Parathyroid adenoma (tissue), 2 donors: ENCODE results near the gene PLAAT3.
"Not testable (repeated sequence)": the region's sequence is repeated elsewhere in the genome, so short reads cannot be mapped to it uniquely, and the experiment has no call there.

Experiments
- H2AFZ ChIP-seq: fragments of 300-600 bp; sonication (generic); one replicate; pipeline ENCODE4 v1.7.0; 2017; ENCODE audit warnings: antibody characterized with exemption, mild to moderate bottlenecking
- H3K27ac ChIP-seq: fragments of 300-600 bp; sonication (generic); one replicate; pipeline ENCODE4 v1.7.0; 2017
- H3K27me3 ChIP-seq: fragments of 300-600 bp; sonication (generic); one replicate; pipeline ENCODE4 v1.7.0; 2017; ENCODE audit warnings: low read length; ENCODE audit not compliant: control insufficient read depth, insufficient read depth
- H3K36me3 ChIP-seq: fragments of 300-600 bp; sonication (generic); one replicate; pipeline ENCODE4 v1.7.0; 2017; ENCODE audit warnings: low read length; ENCODE audit not compliant: control insufficient read depth, insufficient read depth
- H3K4me1 ChIP-seq: fragments of 300-600 bp; sonication (generic); one replicate; pipeline ENCODE4 v1.7.0; 2017; ENCODE audit warnings: control low read depth
- H3K4me2 ChIP-seq: fragments of 300-600 bp; sonication (generic); one replicate; pipeline ENCODE4 v1.7.0; 2017; ENCODE audit warnings: low read length
- H3K4me3 ChIP-seq: fragments of 300-600 bp; sonication (generic); one replicate; pipeline ENCODE4 v1.7.0; 2017; ENCODE audit warnings: low read depth, low read length
- H3K79me2 ChIP-seq: fragments of 300-600 bp; sonication (generic); one replicate; pipeline ENCODE4 v1.7.0; 2017; ENCODE audit warnings: control low read depth
- H3K9ac ChIP-seq: fragments of 300-600 bp; sonication (generic); one replicate; pipeline ENCODE4 v1.7.0; 2017; ENCODE audit warnings: mild to moderate bottlenecking
- H3K9me3 ChIP-seq: fragments of 300-600 bp; sonication (generic); one replicate; pipeline ENCODE4 v1.7.0; 2017; ENCODE audit warnings: low read length; ENCODE audit not compliant: control insufficient read depth
- CTCF ChIP-seq: fragments of 300-600 bp; sonication (generic); IDR thresholded peaks from one replicate; pipeline ENCODE4 v1.7.0; 2017; ENCODE audit warnings: antibody characterized with exemption, mild to moderate bottlenecking
- donor health status: primary hyperparathyroidism.

PLAAT3 gene

GRCh38 chr11:63641727-63642126 lies 27.5 kb upstream of the PLAAT3 start:
- TF ChIP-seq CTCF, result no peak
- H3K9me3 ChIP-seq, result no peaks in the 10 kb centered on the region
- no peaks in the 10 kb centered on the region for H3K36me3 ChIP-seq
- H3K4me2 ChIP-seq, result no peak overlapping the region
- H2AFZ ChIP-seq, result no peak overlapping the region
- H3K79me2 ChIP-seq, result no peaks in the 10 kb centered on the region
- no peak overlapping the region for H3K27ac ChIP-seq
- no peaks in the 10 kb centered on the region for H3K4me1 ChIP-seq
- H3K4me3 ChIP-seq, result no peak overlapping the region
- no peak overlapping the region for H3K9ac ChIP-seq
- no peaks in the 10 kb centered on the region for H3K27me3 ChIP-seq

- Histone ChIP-seq H3K9ac (no peak overlapping the region), H3K36me3 (no peaks in the 10 kb centered on the region)
- peak; percentile 37 for TF ChIP-seq CTCF
These were observed 25.1 kb upstream of the PLAAT3 start for GRCh38 chr11:63639199-63639832.

GRCh38 chr11:63638436-63638835 lies 24.2 kb upstream of the PLAAT3 start:
- H3K9ac ChIP-seq, H3K4me2 ChIP-seq, H3K27me3 ChIP-seq, H3K79me2 ChIP-seq, H3K9me3 ChIP-seq, H3K36me3 ChIP-seq, H3K27ac ChIP-seq, H3K4me3 ChIP-seq, H3K4me1 ChIP-seq, H2AFZ ChIP-seq: not testable (repeated sequence)

More at GRCh38 chr11:63639199-63639832, 25.1 kb upstream of the PLAAT3 start:
- Histone ChIP-seq H3K4me2 (no peak overlapping the region), H3K4me3 (no peak overlapping the region), H3K9me3 (no peaks in the 10 kb centered on the region), H3K79me2 (no peaks in the 10 kb centered on the region), H3K4me1 (no peaks in the 10 kb centered on the region), H3K27me3 (no peaks in the 10 kb centered on the region), H2AFZ (no peak overlapping the region), H3K27ac (no peak overlapping the region)

GRCh38 chr11:63635762-63636465 lies 21.7 kb upstream of the PLAAT3 start:
- Histone ChIP-seq H3K27ac (no peak overlapping the region), H3K36me3 (no peaks in the 10 kb centered on the region)
- TF ChIP-seq CTCF, result peak; percentile 57

GRCh38 chr11:63629426-63629825 lies 15.2 kb upstream of the PLAAT3 start:
- Histone ChIP-seq H3K27me3 (no peaks in the 10 kb centered on the region), H3K79me2 (no peaks in the 10 kb centered on the region), H3K4me2 (no peak overlapping the region), H2AFZ (no peak overlapping the region), H3K4me1 (no peaks in the 10 kb centered on the region), H3K4me3 (no peak overlapping the region), H3K9me3 (no peaks in the 10 kb centered on the region), H3K27ac (no peak overlapping the region), H3K9ac (no peak overlapping the region), H3K36me3 (no peaks in the 10 kb centered on the region)
- no peak for TF ChIP-seq CTCF

More at GRCh38 chr11:63635762-63636465, 21.7 kb upstream of the PLAAT3 start:
- H3K4me2 ChIP-seq, result no peak overlapping the region
- no peaks in the 10 kb centered on the region for H3K79me2 ChIP-seq
- no peaks in the 10 kb centered on the region for H3K27me3 ChIP-seq
- H3K4me3 ChIP-seq, result no peak overlapping the region
- no peaks in the 10 kb centered on the region for H3K9me3 ChIP-seq
- H3K9ac ChIP-seq, result no peak overlapping the region
- H3K4me1 ChIP-seq, result no peaks in the 10 kb centered on the region
- no peak overlapping the region for H2AFZ ChIP-seq
